Common myeloid progenitor, CD34-positive (primary cell): ENCODE data around the gene DISC1.

Experiments
- CTCF ChIA-PET: fragments of 350-600 bp; sonication (Branson Sonifier 250); formaldehyde crosslinking; loops from one replicate; lab custom pipeline; 2021; ENCODE audit warnings: antibody characterized with exemption; lab: Charles Lee
- POLR2A ChIA-PET: fragments of 350-600 bp; sonication (Branson Sonifier 250); formaldehyde crosslinking; loops from one replicate; lab custom pipeline; 2021; ENCODE audit warnings: antibody characterized with exemption; lab: Charles Lee
- DNase-seq, 3 donors: peaks; one replicate each; pipeline versions ENCODE4 v3.0.0 to v3.0.0-alpha.2; 2013
- H3K27ac ChIP-seq, 2 experiments: 1 replicate in 1 of 2; 2 replicates in 1 of 2; pipeline ENCODE4 v1.7.0; 2013; ENCODE audit warnings: inconsistent platforms in 2 of 2, low read length in 2 of 2, mild to moderate bottlenecking in 2 of 2, low read depth in 1 of 2, moderate library complexity in 1 of 2; ENCODE audit not compliant: severe bottlenecking in 2 of 2, insufficient read depth in 1 of 2, poor library complexity in 1 of 2
- H3K27me3 ChIP-seq, 5 experiments: replicated peaks in 2 of 5; 1 replicate in 3 of 5; 2 replicates in 2 of 5; pipeline versions ENCODE4 v1.6.1 to v1.7.0; 2013; ENCODE audit warnings: low read length in 4 of 5, mild to moderate bottlenecking in 2 of 5, moderate library complexity in 2 of 5, inconsistent platforms in 1 of 5; ENCODE audit not compliant: insufficient read depth in 5 of 5, control insufficient read depth in 4 of 5
- H3K36me3 ChIP-seq, 4 experiments: 1 replicate in 2 of 4; 2 replicates in 2 of 4; pipeline versions ENCODE4 v1.6.1 to v1.7.0; 2013; ENCODE audit warnings: low read length in 3 of 4, control low read depth in 1 of 4, mild to moderate bottlenecking in 1 of 4; ENCODE audit not compliant: control insufficient read depth in 4 of 4, insufficient read depth in 4 of 4
- H3K4me1 ChIP-seq, 4 experiments: 1 replicate in 3 of 4; 2 replicates in 1 of 4; pipeline versions ENCODE4 v1.6.1 to v1.7.1; 2013; ENCODE audit warnings: low read length in 3 of 4, mild to moderate bottlenecking in 3 of 4, control low read depth in 1 of 4, inconsistent platforms in 1 of 4, moderate library complexity in 1 of 4; ENCODE audit not compliant: control insufficient read depth in 4 of 4, insufficient read depth in 4 of 4; ENCODE audit errors: control extremely low read depth in 1 of 4
- H3K4me3 ChIP-seq, 7 experiments: 1 replicate in 4 of 7; 2 replicates in 3 of 7; pipeline versions ENCODE4 v1.5.1 to v1.7.0; 2013; ENCODE audit warnings: mild to moderate bottlenecking in 7 of 7, low read length in 6 of 7, moderate library complexity in 6 of 7, inconsistent platforms in 2 of 7, low read depth in 2 of 7, control low read depth in 1 of 7; ENCODE audit not compliant: insufficient read depth in 4 of 7, control insufficient read depth in 1 of 7; ENCODE audit errors: extremely low read depth in 1 of 7
- H3K9me3 ChIP-seq, 5 experiments: 1 replicate in 4 of 5; 2 replicates in 1 of 5; pipeline versions ENCODE4 v1.6.1 to v1.7.1; 2013; ENCODE audit warnings: low read length in 4 of 5, mild to moderate bottlenecking in 2 of 5, inconsistent platforms in 1 of 5, low read depth in 1 of 5, moderate library complexity in 1 of 5; ENCODE audit not compliant: control insufficient read depth in 4 of 5, insufficient read depth in 2 of 5; ENCODE audit errors: control extremely low read depth in 1 of 5
- WGBS: methylation state at CpG from one replicate; pipeline ENCODE4 v1.1.5; 2013; ENCODE audit not compliant: insufficient coverage; 5-methylcytosine and 5-hydroxymethylcytosine counted together

Gene DISC1

GRCh38 chr1:231931846-231932454 is 305.4 kb downstream of the DISC1 start:
- no peak overlapping the region for H3K27ac ChIP-seq
- H3K4me3 ChIP-seq: no peak overlapping the region
- peaks cover 0 to 6% (median 0%) of the 10 kb centered on the region in 4 experiments for H3K36me3 ChIP-seq
- DNase-seq: peak; percentile 4 to 36 (median 29)
- WGBS: 94% methylated on average over 3 of the region's 4 CpGs
- H3K27me3 ChIP-seq: no peaks in the 10 kb centered on the region
- peaks cover 0 to 7% (median 4%) of the 10 kb centered on the region in 5 experiments for H3K9me3 ChIP-seq
- POLR2A ChIA-PET: no interaction called here
- H3K4me1 ChIP-seq: peaks cover 0 to 6% (median 0%) of the 10 kb centered on the region in 4 experiments
- CTCF ChIA-PET: no interaction called here

GRCh38 chr1:231933711-231934626 is 307.4 kb downstream of the DISC1 start:
- H3K9me3 ChIP-seq: peaks cover 0 to 7% (median 4%) of the 10 kb centered on the region in 5 experiments
- ChIA-PET CTCF (no interaction called here), POLR2A (no interaction called here)
- WGBS: 100% methylated on average over 7 of the region's 15 CpGs
- H3K27me3 ChIP-seq: no peaks in the 10 kb centered on the region
- peaks cover 0 to 6% (median 0%) of the 10 kb centered on the region in 4 experiments for H3K4me1 ChIP-seq
- DNase-seq: no peak
- no peak overlapping the region for H3K27ac ChIP-seq
- peaks cover 0 to 6% (median 1%) of the 10 kb centered on the region in 4 experiments for H3K36me3 ChIP-seq
- H3K4me3 ChIP-seq: no peak overlapping the region

DNA sequence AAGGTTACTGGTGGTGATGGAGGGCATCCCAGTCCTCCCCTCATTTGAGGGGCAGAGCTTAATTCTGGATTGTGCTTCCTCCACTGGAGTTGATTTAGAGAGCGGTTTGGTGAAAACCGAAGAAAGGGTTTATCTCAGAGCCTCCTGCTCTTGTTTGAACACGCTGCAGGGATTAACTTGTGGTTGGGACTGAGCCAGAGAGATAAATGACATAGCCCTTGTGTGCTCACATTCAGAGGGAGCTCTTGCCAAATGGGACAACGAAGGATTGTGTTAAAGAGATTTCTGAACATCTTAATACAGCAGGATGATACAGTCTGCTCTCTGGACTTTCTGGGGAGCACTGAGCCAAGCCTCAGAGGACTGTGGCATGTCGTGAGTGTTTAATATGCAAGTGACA is 308.2 kb downstream of the DISC1 start:
- Histone ChIP-seq H3K4me3 (no peak overlapping the region), H3K9me3 (peaks cover 0 to 7% (median 4%) of the 10 kb centered on the region in 5 experiments), H3K27me3 (no peaks in the 10 kb centered on the region), H3K27ac (no peak overlapping the region), H3K36me3 (peaks cover 0 to 6% (median 1%) of the 10 kb centered on the region in 4 experiments), H3K4me1 (no peaks in the 10 kb centered on the region)
- peak; percentile 42 to 81 (median 62) for DNase-seq
- POLR2A ChIA-PET: no interaction called here
- WGBS: 87% methylated on average over 3 of the region's 5 CpGs
- CTCF ChIA-PET: no interaction called here

GRCh38 chr1:231935856-231936255 is 309.3 kb downstream of the DISC1 start:
- CTCF ChIA-PET: interaction anchor here (1.3 kb wide), 1 partner anchor 9 kb away, joined by 3 read pairs; no protein-coding TSS in a partner anchor
- H3K9me3 ChIP-seq: peaks cover 0 to 7% (median 4%) of the 10 kb centered on the region in 5 experiments
- no peak for DNase-seq
- no peaks in the 10 kb centered on the region for H3K4me1 ChIP-seq
- no peak overlapping the region for H3K27ac ChIP-seq
- peaks cover 0 to 4% (median 1%) of the 10 kb centered on the region in 4 experiments for H3K36me3 ChIP-seq
- H3K27me3 ChIP-seq: no peaks in the 10 kb centered on the region
- H3K4me3 ChIP-seq: no peak overlapping the region
- WGBS: 95% methylated on average over 6 of the region's 7 CpGs
- POLR2A ChIA-PET: no interaction called here

- Histone ChIP-seq H3K4me3 (no peak overlapping the region), H3K27ac (no peak overlapping the region), H3K36me3 (peaks cover 0 to 2% (median 0%) of the 10 kb centered on the region in 4 experiments), H3K9me3 (peaks cover 0 to 3% (median 0%) of the 10 kb centered on the region in 5 experiments), H3K4me1 (no peaks in the 10 kb centered on the region), H3K27me3 (no peaks in the 10 kb centered on the region)
- ChIA-PET CTCF (no interaction called here), POLR2A (no interaction called here)
- DNase-seq: no peak
- 80% methylated on average over 7 of the region's 9 CpGs for WGBS
Observed at GRCh38 chr1:231936983-231937775, 310.6 kb downstream of the DISC1 start.

DNA sequence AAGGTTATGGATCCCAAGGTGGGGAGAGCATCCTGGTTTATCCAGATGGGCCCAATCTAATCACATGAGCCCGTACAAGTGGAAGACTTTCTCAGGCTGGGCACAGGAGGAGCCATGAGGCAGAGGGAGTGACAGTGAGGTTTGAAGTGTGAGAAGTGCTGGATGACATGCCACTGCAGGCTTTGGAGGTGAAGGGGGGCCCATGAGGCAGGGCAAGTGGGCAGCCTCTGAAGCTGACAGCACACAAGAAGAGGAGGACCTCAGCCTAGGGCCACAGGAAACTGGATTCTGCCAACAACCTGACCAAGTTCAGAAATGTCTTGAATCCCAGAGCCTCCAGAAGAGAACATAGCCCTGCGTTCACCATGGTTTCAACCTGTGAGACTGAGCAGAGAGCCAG is 311.6 kb downstream of the DISC1 start:
- CTCF ChIA-PET: no interaction called here
- WGBS: 100% methylated on average over 2 of the region's 2 CpGs

More for the DNA sequence above, 311.6 kb downstream of the DISC1 start:
- no peak overlapping the region for H3K4me3 ChIP-seq
- POLR2A ChIA-PET: interaction anchor here (0.6 kb wide), 1 partner anchor 672 kb away, joined by 4 read pairs; no protein-coding TSS in a partner anchor
- H3K36me3 ChIP-seq: peaks cover 0 to 4% (median 1%) of the 10 kb centered on the region in 4 experiments
- no peaks in the 10 kb centered on the region for H3K27me3 ChIP-seq
- H3K4me1 ChIP-seq: no peaks in the 10 kb centered on the region
- H3K27ac ChIP-seq: no peak overlapping the region
- peaks cover 0 to 2% (median 0%) of the 10 kb centered on the region in 5 experiments for H3K9me3 ChIP-seq
- no peak for DNase-seq
